ENCODE data around the gene PDE9A. TPM values are rescaled to one million over a fixed set of nuclear protein-coding genes. Genes with fewer than 3 reads are reported as not detected.

Gene PDE9A
- polyA plus RNA-seq, 4 donors = 36.2 to 41.7 (median 37.7) TPM

DNA sequence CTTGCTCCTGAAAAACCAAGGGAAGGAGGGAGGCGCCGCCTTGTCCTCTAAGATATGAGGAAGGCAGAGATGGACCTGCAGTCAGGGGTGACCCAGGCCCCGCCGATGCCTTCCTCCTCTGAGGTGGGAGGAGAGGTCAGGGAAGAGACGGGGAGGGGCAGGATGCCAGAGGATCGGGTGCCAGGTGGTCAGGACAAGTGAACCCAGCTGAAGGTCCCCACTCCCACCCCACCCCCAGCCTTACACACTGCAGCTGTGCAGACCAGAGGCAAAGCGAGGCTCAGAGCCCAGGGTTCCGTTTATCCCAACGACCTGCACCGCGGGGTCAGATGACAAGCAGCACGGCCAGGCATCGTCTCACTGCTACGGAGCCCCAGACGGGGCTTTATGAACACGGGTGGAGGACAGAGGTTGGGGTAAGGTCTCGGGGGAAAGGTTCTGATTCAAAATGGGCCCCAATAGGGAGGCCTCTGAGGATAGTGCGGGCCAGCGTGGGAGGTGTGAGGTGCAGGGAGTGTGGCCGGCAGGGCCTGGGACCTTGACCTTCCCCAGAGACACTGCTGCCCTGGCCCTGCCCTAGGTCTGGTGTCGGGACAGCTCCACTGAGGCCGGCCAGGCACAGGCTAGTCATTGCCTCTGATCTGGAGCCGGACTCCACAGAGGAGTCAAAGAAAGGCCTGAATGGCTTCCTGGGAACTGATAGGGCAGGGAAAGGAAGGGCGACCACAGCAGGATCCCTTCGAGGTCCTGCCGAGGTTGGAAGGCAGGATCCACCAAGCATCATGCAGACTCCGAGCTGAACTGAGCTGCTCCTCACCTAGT is 113.5 kb downstream of the PDE9A start:
- DNase-seq (ENCODE audit: low read depth in 4 of 4, low spot score in 3 of 4) = no peak

DNA sequence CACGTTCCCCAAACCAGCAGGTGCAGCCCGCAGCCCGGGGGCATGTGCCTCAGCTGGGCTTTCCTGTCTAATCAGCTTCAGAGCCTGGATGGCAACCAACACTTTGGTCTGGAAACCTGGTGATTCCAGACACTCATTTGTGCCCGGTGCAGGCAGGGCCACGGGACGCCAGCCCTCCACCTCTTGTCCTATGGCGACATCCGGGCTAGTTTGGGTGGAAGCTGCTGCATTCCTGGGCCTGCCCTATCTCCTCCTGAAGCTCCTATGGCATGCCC is 114.1 kb downstream of the PDE9A start:
- DNase-seq (ENCODE audit: low read depth in 4 of 4, low spot score in 3 of 4) = no peak

DNA sequence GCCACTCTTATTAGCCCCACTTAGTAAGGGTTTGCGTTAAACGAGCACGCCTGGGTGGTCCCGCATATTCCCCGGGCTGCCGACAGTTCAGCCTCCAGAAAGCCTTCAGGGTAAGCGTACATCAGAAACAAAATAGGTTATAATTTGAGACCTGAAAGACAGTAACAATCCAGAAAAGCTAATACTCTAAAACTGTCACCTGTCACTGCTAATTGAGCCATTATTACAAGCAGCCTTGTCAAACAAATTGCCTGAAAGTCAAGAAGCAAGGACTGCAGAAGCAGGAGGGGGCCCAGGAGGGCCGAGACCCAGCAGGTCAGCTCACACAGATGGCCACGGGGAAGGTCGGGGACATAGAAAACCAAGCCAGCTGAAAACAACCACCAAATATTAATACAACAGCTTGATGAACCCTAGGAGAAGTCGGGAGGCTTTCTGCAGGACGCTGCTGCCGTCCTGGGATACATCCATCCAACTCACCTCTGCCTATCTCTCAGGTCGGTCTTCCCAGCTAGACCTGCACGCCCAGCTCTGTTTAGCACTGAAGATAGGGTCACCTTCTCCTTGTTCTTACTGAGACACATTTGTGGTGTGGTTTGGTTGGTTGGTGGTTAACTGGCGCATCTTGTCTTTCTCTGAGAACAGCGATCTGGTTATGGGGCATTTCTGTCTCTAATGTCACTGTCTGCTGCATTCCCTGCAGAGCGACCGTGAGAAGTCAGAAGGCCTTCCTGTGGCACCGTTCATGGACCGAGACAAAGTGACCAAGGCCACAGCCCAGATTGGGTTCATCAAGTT is 115.1 kb downstream of the PDE9A start:
- no peak for DNase-seq (ENCODE audit: low read depth in 4 of 4, low spot score in 3 of 4)

DNA sequence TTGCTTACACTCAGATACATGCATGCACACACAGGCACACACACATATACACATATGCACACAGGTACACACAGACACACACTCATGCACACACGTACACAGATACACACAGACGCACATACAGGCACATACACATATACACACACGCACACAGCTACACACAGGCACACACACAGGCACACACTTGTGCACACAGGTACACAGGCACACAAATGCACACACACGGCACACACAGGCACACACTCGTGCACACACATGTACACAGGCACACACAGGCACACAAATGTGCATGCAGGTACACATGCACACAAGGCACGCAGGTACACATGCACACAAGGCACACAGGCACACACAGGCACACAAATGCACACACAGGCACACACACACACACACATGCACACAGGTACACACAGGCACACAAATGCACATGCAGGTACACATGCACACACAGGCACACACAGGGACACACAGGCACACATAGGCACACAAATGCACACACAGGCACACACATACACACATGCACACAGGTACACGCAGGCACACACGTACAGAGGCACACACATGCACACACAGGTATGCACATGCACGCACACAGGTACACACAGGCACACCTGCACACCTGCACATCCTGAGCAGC is 115.9 kb downstream of the PDE9A start:
- DNase-seq (ENCODE audit: low read depth in 4 of 4, low spot score in 3 of 4) = no peak

DNA sequence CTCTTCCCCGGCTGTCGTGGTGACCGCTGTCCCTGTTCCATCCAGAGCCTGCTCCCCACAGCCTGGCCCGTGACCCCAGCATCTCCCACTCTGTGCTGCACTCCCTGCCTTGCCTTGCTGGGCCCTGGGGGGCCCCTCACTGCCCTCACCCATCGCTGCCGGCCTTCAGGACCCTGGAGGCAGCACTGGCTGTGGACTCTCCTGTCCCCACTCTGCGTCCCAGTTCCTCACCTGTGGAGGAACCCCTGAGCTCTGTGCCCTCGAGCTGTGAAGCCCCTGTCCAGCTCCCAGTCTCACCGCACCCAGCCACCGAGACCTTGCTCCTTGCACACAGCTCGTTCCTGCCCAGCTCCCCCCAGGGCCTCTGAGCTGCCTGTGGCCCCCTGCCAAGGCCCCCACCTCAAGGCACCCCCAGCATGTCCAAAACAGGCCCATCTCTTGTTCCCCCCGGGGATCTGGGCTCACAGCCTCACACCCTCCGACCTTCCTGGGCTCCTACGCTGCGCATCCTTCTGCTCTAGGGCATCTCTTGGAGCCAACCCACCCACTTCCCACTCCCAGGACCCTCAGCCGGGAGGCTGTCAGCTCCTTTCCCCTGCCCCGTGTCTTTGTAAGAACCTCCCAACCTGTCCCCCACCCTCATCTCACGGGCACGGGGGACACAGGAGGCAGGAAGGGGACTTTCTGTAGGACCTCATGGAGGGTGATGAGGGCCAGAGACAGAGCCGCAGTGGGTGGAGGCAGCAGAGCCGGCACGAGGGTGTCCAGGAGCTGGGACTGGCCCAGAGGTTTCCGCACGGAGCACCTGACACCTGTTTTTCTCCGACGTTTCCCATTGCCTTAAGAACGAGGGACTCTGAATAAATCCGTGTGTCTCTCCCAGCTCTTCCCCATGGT is 116.6 kb downstream of the PDE9A start:
- no peak for DNase-seq (ENCODE audit: low read depth in 4 of 4, low spot score in 3 of 4)

DNA sequence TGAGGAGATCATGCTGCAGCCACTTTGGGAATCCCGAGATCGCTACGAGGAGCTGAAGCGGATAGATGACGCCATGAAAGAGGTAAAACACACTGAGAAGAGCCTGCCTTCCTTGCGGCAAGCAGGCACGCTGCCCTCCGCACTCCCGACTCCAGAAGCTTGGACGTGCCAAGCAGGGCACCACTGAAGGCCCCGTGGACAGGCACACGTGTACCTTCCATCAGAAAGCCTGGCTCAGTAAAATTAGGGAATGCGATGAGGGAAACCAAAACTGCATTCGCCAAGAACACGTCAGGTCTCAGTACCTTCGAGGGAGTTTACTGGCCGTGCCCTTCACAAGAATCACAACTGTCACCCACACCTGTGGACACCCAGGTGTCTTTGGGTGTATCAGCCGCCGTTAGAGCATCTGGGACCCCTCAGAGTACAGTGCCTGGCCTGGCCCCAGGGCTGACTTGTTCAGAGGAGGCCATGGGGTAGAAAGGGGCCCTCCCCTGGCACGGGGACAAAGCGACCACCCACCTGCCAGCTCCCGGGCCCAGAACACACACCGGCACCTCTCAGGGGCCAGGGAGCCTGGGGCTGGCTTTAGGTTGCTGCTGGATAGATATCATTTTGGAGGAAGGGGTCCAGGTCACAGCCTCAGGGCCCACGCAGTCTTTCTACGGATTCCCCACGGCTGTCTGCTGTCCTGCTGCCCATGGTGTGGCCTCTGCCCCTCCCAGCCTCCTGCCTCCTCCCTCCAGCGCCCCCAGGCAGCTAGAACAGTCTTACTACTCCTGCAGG is 117.5 kb downstream of the PDE9A start:
- DNase-seq (ENCODE audit: low read depth in 4 of 4, low spot score in 3 of 4) = no peak

DNA sequence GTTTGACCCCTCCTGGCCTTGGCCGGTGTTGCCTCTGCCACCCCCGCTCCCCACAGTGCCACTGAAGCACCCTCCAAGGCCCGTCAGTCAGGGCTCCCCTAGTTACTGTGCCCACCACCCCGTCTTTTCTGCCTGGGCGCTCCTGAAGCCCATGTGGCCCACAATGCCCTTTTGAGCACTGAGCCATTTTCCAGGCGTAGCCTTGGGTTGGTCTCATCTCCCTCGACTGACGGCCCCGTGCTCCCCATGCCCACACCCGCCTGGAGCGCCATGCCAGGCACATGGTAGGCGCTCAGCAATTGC is 118.0 kb downstream of the PDE9A start:
- no peak for DNase-seq (ENCODE audit: low read depth in 4 of 4, low spot score in 3 of 4)

DNA sequence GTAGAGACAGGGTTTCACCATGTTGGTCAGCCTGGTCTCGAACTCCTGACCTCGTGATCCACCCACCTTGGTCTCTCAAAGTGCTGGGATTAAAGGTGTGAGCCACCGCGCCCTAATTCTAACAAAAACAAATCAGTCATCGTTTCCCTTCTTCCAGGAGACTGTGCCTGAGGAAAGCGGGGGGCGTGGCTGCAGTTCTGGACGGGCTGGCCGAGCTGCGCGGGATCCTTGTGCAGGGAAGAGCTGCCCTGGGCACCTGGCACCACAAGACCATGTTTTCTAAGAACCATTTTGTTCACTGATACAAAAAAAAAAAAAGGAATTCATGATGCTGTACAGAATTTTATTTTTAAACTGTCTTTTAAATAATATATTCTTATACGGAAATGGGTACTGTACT is 121.7 kb downstream of the PDE9A start:
- no peak for DNase-seq (ENCODE audit: low read depth in 4 of 4, low spot score in 3 of 4)

DNA sequence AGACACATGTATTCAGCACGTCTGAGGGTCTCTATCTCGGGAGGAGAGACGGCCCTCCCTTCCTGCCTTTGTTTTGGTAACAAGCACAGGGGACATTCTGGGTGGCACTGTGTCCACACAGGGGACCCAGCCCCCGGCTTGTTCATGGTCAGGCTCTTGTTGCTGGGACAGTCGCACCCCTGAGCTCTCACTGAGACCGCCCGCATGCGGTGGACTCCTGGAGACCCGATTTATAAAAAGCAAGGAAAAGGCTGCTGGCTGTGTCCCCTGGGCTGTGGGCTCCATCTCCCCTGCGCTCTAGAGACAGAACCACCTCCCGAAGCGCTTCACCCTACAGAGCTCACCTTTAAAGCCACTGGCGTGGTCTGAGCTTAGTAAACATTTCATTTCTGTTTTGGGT is 122.5 kb downstream of the PDE9A start:
- no peak for DNase-seq (ENCODE audit: low read depth in 4 of 4, low spot score in 3 of 4)

DNA sequence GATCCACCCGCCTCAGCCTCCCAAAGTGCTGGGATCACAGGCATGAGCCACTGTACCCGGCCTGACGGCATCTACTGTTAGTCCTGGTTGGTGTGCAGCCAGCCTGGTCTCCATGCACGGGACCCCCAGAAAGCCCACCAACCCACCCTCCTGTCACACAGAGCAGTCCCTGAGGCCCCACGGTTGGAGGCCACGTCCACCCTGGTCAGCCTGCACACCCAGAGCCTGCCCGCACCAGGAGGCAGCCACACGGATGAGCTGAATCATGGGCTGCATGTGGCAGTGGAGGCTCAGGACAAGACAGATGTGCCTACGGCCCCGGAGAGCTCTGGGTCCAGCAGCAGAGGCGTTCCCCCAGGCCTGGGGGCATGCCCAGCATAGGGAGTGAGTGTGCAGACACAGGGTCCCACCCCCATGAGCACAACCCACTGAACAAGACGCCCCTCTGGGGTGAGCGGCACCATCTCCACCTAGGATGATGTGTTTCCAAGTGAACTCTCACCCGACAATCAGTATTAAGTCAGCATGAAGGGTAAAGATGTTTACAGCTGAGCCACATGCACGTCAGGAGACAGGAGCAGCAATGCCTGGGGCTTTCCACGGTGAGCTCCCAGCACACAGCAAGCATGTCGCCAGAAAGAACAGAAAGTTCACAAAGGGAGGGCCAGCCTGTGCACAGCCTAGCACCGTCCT is 123.8 kb downstream of the PDE9A start:
- DNase-seq (ENCODE audit: low read depth in 4 of 4, low spot score in 3 of 4) = no peak

DNA sequence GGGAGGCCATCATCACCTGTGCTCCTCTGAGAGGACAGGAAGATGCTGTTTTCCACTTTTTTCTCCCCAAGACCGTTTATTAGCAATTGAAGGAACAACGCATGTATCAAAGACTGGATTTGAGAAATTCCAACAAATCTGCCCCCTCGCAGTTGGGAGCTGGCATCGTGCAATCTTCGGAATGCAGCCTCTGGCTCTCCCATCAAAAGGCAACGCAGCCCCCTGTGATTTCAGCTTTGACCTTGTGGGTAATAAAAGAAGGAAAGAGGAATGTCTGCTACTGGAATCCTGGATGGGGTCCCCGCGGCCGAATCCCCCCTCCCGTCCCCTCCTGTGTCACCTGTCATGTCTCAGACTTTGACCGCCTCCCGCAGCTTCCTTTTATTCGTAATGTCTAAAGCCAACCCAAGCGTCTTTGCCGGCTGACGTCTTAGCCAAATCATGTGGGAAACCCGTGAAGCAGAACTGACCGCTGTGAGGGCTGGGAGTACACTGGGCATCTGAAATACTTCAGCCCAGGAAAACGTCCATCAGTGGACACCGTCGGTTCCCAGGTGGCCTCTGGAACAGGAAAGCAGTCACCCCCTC is 124.4 kb downstream of the PDE9A start:
- DNase-seq (ENCODE audit: low read depth in 4 of 4, low spot score in 3 of 4) = peak in 2 of 4 donors; percentile 20 to 65

DNA sequence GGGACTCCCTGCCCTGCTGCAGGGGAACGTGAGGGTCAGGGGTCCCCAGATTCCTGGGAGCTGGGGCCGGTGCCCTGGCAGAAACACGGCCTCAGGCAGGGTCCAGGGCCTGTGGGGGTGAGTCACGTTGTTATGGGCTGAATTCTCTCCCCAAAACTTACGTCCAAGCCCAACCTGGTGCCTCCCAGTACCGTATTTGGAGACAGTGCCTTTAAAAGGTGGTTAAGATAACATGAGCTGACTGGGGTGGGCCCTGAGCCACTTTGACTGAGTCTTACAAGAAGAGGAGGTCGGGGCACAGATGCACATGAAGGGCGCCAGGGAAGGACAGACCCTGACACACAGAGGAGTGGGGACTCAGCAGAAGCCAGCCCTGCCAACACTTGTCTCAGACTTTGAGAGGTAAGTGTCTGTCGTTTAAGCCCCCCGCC is 126.0 kb downstream of the PDE9A start:
- DNase-seq (ENCODE audit: low read depth in 4 of 4, low spot score in 3 of 4) = no peak

DNA sequence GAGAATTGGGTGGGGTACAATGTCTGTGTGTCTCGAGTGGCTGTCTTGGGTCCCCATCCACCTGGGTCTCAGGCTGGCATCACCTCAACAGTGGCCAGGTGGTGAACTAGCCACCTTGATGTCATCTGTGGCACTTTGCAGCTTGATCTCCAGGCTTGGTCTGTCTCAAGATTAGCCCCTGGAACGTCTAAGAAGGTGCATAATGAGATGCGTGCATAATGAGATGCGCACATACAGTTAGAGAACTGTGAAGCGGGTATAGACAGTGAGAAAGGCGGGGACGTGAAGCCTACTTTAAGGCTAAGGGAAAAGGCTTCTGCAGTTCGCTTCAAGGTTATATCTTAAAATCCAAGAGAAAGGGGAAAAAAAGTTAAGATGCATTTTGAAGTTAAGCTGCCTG is 127.2 kb downstream of the PDE9A start:
- no peak for DNase-seq (ENCODE audit: low read depth in 4 of 4, low spot score in 3 of 4)

DNA sequence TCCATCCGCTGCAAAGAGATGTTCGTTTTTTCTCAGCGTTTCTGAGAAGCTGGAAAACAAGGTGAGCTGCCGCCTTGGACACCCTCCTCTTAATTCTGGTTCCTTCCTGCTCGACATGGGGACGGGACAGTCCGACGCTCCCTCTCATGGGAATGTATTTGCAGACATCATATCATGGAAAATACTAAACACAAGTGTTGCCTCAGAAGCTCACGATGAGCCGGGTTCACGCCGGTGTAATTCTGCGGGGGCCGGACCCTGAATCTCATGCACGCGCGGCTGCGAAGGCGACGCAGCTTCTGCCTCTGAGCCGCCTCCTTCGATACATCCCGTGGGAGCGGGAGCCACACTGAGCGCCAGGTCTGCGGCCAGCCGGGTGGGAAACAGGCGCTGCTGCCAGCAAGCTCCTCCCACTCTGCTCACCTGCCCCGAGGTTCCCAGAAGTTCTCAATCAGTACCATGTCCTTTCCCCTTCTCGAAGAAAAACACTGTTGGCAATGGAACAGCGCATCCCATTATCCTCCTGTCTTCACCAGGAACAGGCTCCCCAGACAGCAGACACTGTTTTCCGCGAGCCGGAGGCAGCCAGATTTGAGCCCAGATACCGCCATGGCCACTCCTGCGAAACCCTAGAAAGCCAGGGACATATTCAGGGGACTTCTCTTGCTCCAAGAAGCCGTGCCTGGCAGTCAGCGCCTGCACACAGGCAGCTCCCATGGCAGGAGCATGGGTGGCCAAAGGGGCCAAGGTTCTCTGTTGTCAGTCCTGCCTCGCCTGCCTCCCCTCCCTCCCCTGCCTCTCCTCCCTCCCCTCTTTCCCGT is 127.9 kb downstream of the PDE9A start:
- DNase-seq (ENCODE audit: low read depth in 4 of 4, low spot score in 3 of 4) = peak in 2 of 4 donors; percentile 9 to 20

DNA sequence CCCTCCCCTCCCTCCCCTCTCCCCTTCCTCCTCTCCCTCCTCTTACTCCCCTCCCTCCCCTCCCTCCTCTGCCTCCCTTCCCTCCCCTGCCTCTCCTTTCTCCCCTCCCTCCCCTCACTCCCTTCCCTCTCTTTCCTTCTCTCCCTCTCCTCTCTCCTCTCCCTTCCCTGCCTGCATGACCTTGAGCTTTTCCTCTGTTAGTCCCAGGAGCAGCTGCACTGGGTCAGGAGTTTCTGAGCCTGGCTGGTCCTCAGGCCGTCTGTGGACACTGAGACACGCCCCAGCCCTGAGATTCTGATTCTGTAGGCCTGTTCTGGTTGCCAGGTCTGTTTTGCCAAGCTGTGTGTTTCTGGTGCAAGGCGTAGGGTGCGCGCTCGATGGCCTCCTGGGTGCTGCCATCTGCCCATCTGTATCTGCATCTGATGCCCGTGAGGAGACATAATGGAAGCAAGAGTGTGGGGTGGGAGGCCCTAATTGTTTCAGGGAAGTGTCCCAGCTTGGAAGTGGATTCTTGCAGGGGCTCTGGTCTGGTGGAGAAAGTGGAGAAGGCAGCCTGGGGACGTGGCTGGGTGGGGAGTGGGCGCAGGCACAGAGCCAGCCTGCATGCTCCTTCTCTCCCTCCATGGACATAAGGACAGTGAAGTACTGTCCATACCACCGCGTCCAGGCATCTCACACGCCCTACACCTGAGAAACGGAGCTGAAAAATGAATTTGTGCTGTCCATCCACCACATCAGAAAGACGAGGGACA is 128.7 kb downstream of the PDE9A start:
- peak in 2 of 4 donors; percentile 22 to 32 for DNase-seq (ENCODE audit: low read depth in 4 of 4, low spot score in 3 of 4)

DNA sequence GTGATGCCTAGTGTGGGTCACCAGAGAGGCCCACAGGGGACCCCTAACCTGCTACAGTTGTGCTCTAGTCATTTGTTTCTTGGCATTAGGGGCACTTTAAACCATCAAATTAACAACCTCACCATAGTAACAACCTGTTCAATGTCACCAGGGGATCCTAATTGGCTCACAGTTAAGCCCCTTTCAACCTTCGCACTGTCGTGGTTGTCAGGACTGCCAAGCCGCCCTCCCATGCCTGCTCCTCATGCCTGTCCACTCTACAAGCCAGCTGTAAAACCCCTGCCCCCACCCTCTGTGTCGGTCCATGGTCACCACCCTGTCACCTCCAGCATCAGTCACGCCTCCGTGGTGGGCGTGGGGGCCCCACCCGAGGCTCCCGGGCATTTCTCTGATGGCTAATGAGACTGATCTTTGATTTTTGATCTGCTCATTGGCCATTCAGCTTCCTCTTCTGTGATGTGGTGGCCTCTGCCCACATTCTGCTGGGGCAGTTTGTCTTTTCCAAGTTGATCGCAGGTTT is 129.4 kb downstream of the PDE9A start:
- no peak for DNase-seq (ENCODE audit: low read depth in 4 of 4, low spot score in 3 of 4)

DNA sequence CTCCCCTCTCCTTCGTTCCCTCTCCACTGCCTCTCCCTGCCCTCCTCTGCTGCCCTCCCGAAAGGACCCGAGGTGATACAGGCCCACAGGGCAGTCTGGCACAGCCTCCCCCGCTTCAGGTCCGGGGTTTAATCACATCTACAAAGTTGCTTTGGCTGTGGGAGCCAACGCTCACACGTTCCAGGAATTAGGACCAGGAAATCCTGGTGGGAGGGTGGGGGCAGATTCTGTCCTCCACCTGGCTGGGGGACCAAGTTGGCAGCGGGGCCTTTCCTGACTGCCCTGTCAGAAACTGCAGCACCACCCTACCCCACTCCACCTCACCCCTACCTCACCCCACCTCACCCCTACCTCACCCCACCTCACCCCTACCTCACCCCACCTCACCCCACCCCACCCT is 130.9 kb downstream of the PDE9A start:
- no peak for DNase-seq (ENCODE audit: low read depth in 4 of 4, low spot score in 3 of 4)
